Muscle layer of duodenum (tissue), 2 donors: ENCODE measurements around the gene BDH1.

ENCODE experiments used
- H3K27ac ChIP-seq: one replicate; pipeline ENCODE4 v1.7.0; 2013; ENCODE audit warnings: mild to moderate bottlenecking, low read length
- H3K27me3 ChIP-seq: one replicate; pipeline ENCODE4 v1.7.0; 2013; ENCODE audit warnings: low read depth, mild to moderate bottlenecking, control low read depth, low read length
- H3K36me3 ChIP-seq, 2 donors: one replicate each; pipeline ENCODE4 v1.7.0; 2013; ENCODE audit warnings: low read length in 2 of 2, control low read depth in 1 of 2, mild to moderate bottlenecking in 1 of 2; ENCODE audit not compliant: insufficient read depth in 2 of 2, control insufficient read depth in 1 of 2
- H3K4me1 ChIP-seq, 2 donors: one replicate each; pipeline ENCODE4 v1.7.0; 2013; ENCODE audit warnings: low read length in 2 of 2, mild to moderate bottlenecking in 2 of 2, control low read depth in 1 of 2, moderate library complexity in 1 of 2; ENCODE audit not compliant: insufficient read depth in 2 of 2, control insufficient read depth in 1 of 2
- H3K4me3 ChIP-seq, 2 donors: one replicate each; pipeline ENCODE4 v1.7.0; 2013; ENCODE audit warnings: low read length in 2 of 2, low read depth in 1 of 2, mild to moderate bottlenecking in 1 of 2
- H3K9me3 ChIP-seq, 2 donors: one replicate each; pipeline ENCODE4 v1.7.0; 2013; ENCODE audit warnings: low read length in 2 of 2, control low read depth in 1 of 2, mild to moderate bottlenecking in 1 of 2; ENCODE audit not compliant: control insufficient read depth in 1 of 2
- donor health status: healthy.

The BDH1 gene

DNA sequence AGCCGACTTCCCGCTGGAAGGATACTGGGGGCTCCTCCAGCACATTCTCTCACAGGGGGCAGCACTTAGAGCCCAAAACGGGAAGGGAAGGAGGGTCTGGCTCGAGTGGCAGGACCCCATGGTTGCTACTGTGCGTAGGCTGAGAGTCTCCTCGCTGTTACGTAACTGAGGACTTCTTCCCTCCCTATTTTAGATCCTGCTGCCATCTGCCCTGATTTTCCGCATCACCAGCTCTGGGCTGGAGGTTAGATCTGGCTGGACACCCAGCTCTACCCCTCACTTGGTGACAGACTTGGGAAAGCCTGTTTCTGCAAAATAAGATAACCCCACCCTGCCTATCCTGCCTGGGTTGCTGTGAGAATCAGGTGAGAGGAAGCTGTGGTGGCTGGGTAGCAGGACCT is 47.7 kb downstream of the BDH1 start:
- no peak overlapping the region for H3K4me3 ChIP-seq
- H3K27ac ChIP-seq, result no peak overlapping the region
- H3K27me3 ChIP-seq, result no peaks in the 10 kb centered on the region
- H3K9me3 ChIP-seq, result no peaks in the 10 kb centered on the region
- no peaks in the 10 kb centered on the region for H3K36me3 ChIP-seq
- H3K4me1 ChIP-seq, result peaks cover 0 to 7% of the 10 kb centered on the region in 2 donors

DNA sequence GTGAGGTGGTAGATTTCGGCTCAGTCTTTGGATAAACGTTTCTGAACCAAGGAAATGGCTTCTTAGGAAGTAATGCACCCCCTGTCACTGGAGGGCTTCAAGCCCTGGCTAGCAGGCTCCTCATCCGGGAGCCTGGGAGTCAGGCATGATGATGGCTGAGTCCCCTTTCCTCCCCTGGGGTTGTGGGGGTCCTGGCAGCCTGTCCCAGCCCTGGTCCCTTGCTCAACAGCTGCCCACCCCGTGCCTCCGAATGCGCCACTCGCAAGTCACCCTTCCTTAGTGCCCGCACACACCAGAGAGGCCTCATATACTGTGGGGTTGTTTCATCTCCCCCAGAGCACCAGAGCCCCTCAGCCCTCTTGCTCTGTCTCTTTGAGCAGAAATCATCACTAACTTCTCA is 48.2 kb downstream of the BDH1 start:
- no peak overlapping the region for H3K4me3 ChIP-seq
- no peak overlapping the region for H3K27ac ChIP-seq
- no peaks in the 10 kb centered on the region for H3K36me3 ChIP-seq
- H3K27me3 ChIP-seq, result no peaks in the 10 kb centered on the region
- peaks cover 0 to 7% of the 10 kb centered on the region in 2 donors for H3K4me1 ChIP-seq
- no peaks in the 10 kb centered on the region for H3K9me3 ChIP-seq

DNA sequence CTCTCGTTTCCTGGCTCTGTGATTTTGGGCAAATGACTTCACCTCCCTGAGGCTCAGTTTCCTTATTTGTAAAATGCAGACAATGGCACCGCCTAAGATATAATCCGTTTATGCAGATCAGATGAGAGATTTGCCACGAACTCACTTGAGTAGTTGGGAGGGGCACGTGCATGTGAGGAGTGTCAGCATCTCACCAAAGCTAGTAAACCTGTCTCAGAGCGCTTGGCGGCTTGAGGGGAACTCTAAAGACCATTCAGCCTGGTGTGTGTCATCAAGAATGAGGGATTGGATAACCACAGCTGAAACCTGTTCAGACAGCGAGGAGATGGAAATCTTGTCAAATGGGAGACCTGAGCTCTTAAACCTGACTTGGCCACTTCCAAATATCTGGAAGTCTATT is 48.7 kb downstream of the BDH1 start:
- H3K9me3 ChIP-seq, result no peaks in the 10 kb centered on the region
- H3K36me3 ChIP-seq, result no peaks in the 10 kb centered on the region
- H3K27me3 ChIP-seq, result no peaks in the 10 kb centered on the region
- no peak overlapping the region for H3K27ac ChIP-seq
- H3K4me3 ChIP-seq, result no peak overlapping the region
- peaks cover 0 to 7% of the 10 kb centered on the region in 2 donors for H3K4me1 ChIP-seq

DNA sequence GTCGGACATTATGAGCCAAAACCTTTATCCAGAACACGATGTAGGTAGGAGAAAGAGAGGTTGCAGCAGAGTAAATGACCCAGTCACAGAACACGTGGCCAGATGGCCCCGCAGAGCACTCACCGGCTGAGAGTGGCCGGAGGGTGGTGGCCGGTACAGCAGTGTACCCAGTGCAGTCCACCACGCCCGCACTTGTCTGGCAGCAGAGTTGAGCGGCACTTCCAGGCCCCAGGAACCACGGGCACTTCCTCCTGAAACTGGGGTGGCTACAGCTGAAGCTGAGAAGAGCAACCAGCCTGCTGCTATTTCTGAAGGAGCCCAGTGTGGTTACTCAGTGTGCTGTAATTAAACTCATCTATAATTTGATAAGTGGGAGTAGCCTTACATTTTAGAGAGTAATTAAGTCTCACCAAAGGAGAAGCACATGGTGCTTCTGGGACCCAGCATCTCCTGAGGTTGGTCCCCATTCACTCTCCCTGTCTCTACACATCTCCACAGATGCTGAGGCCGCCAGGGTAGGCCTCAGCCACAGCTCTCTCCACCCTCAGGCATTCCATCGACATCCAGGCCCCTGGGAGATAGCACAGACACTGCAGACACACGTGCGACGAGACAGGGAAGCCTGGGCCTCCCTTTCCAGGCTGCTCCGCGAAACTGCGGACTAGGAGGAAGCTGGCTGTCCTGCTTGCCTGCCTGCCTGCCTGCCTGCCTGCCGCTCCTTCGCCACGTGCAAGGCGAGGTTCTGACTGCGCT is 49.8 kb downstream of the BDH1 start:
- no peaks in the 10 kb centered on the region for H3K27me3 ChIP-seq
- peaks cover 0 to 4% of the 10 kb centered on the region in 2 donors for H3K9me3 ChIP-seq
- no peak overlapping the region for H3K27ac ChIP-seq
- no peak overlapping the region for H3K4me3 ChIP-seq
- peaks cover 3 to 7% of the 10 kb centered on the region in 2 donors for H3K4me1 ChIP-seq
- no peaks in the 10 kb centered on the region for H3K36me3 ChIP-seq

DNA sequence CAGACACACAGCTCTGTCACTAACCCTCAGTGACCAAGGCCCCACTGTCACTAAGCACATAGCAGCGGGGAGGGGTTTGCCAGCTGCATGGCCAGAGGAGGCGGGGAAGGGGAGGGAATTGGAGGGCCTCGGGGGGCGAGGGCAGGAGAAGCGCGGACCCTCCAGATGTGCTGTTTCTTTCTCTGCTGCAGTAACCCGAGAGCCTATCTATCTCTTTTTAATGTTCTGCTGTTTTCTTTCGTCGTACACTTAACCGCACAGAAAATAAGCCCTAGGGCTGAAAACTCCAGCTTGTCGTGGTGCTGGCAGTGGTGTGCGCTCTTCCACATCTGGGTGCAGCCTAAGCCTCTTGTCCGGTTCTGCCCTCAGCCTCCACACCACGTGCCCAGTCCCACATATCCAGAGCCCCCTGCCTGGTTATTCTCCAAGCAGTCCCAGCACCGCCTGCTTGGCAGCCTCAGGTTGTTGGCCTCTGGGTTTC is 51.1 kb downstream of the BDH1 start:
- H3K27ac ChIP-seq, result no peak overlapping the region

DNA sequence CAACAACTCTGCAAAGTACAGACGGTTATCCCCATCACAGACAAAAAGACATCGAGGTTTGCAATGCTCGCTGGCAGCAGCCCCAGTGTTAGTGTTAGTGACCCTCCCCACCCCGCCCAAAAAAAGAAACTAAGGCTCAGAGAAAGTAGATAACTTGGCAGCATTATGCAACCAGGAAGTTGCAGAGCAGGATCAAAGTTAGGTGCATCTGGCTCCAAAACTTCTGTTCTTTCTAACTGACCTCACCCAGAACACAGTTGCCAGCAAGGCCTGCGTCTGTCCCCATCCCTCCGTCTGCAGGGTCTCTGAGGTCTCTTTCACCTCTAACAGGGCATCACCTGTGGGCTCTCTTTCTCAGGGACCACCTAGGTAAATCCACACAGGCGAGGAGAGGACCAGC is 51.5 kb downstream of the BDH1 start:
- Histone ChIP-seq H3K27ac (no peak overlapping the region), H3K4me1 (peaks cover 0 to 3% of the 10 kb centered on the region in 2 donors), H3K27me3 (no peaks in the 10 kb centered on the region), H3K36me3 (no peaks in the 10 kb centered on the region), H3K4me3 (no peak overlapping the region), H3K9me3 (peaks cover 0 to 4% of the 10 kb centered on the region in 2 donors)

More for the DNA sequence above, 51.1 kb downstream of the BDH1 start:
- Histone ChIP-seq H3K4me3 (no peak overlapping the region), H3K9me3 (peaks cover 0 to 4% of the 10 kb centered on the region in 2 donors), H3K27me3 (no peaks in the 10 kb centered on the region), H3K36me3 (no peaks in the 10 kb centered on the region), H3K4me1 (peaks cover 3% of the 10 kb centered on the region in 2 donors)

DNA sequence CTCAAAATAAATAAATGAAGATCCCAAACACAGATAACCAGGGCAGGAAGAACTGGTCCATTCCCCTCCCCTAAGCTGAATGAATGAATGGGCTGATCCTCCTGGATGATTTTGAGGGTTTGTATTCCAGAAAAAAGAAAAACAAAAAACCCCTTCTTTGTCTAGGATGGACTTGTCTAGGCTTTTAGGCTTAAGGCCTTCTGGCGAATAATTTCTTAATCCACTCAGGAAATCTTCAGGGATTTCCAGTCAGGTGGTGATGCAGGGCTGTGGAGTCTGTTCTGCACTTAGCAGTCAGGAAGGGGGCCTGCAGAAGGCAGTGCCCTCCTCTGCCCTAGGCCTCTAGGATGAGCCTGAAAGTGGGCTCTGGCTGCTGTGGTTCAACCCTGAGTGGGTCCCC is 52.1 kb downstream of the BDH1 start:
- no peaks in the 10 kb centered on the region for H3K36me3 ChIP-seq
- peaks cover 0 to 4% of the 10 kb centered on the region in 2 donors for H3K9me3 ChIP-seq
- H3K4me1 ChIP-seq, result peaks cover 0 to 3% of the 10 kb centered on the region in 2 donors
- H3K27ac ChIP-seq, result no peak overlapping the region
- H3K27me3 ChIP-seq, result no peaks in the 10 kb centered on the region
- no peak overlapping the region for H3K4me3 ChIP-seq

DNA sequence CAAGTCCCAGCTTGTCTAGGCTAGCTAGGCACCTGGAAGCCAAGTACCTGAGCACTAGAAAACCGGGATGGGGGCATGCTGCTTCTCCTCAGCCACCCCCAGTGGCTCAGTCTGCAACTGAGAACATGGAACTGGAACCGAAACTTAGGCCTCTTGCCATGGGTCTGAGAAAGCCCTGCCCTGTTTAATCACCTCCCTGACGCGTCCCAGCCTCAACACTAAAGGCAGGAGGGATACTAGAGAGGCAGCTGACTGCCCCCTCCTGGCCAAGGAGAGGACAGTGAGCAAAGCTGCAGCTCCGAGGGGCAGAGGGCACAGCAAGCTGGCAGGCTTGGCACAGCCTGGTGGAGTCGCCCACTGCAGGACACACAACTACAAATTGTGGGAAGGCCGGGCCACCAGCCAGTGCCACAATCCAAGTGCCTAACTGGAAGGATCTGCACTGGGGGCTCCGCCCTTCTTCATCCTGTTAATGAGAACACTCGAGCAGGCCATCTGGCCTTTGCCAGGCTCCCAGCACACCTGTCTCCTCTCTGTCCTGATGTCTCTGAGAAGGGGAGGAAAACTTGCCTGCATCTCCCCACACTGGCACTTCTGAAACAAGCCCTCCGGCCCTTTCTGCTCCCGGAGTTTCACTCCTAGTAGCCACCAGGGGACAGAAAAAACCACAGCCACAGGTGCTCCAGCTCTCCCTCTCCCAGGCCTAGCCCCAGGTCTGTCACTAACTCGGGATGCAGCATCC is 53.7 kb downstream of the BDH1 start:
- Histone ChIP-seq H3K36me3 (no peaks in the 10 kb centered on the region), H3K27ac (no peak overlapping the region), H3K4me1 (peaks cover 0 to 3% of the 10 kb centered on the region in 2 donors), H3K27me3 (no peaks in the 10 kb centered on the region), H3K4me3 (no peak overlapping the region), H3K9me3 (peaks cover 0 to 4% of the 10 kb centered on the region in 2 donors)

DNA sequence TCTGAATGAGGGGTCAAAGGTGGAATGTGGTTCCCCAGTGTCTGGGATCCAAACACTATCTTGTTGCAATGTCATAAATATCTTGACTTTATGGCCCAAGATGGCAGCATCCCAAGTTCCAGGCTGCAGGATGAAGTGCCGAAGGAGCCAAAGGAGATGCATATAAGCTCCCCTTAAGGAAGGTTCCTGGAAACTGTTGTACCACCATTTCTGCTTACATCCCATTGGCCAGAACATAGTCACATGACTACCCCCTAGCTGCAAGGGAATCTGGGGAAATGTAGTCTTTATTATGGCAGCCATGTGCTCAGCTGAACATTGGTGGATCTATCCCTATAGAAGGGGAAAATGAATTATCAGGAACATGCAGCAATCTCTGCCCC is 54.3 kb downstream of the BDH1 start:
- H3K4me3 ChIP-seq, result no peak overlapping the region

DNA sequence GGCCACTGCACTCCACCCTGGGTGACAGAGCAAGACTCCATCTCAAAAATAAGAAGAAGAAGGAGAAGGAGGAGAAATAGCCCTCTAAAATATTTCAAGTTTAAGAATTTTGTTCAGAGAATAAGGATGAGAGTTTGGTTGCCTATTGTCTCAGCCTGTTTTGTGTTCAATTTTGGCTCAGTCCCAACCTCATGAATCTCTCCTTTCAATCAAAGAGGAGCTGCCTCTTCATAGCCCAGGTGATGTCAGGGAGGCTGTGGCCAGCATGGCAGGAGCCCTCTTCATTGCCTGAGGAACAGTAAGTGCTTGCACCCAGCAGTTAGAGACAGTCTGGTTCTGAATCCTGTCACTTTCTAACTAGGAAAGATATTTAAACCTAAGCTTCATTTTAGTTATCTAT is 55.0 kb downstream of the BDH1 start:
- no peak overlapping the region for H3K4me3 ChIP-seq
- H3K27me3 ChIP-seq, result no peaks in the 10 kb centered on the region
- peaks cover 0 to 3% of the 10 kb centered on the region in 2 donors for H3K4me1 ChIP-seq
- H3K36me3 ChIP-seq, result no peaks in the 10 kb centered on the region
- H3K9me3 ChIP-seq, result peaks cover 0 to 4% of the 10 kb centered on the region in 2 donors
- H3K27ac ChIP-seq, result no peak overlapping the region

More for the DNA sequence above, 54.3 kb downstream of the BDH1 start:
- Histone ChIP-seq H3K27me3 (no peaks in the 10 kb centered on the region), H3K9me3 (peaks cover 0 to 4% of the 10 kb centered on the region in 2 donors), H3K4me1 (peaks cover 0 to 3% of the 10 kb centered on the region in 2 donors), H3K27ac (no peak overlapping the region), H3K36me3 (no peaks in the 10 kb centered on the region)

DNA sequence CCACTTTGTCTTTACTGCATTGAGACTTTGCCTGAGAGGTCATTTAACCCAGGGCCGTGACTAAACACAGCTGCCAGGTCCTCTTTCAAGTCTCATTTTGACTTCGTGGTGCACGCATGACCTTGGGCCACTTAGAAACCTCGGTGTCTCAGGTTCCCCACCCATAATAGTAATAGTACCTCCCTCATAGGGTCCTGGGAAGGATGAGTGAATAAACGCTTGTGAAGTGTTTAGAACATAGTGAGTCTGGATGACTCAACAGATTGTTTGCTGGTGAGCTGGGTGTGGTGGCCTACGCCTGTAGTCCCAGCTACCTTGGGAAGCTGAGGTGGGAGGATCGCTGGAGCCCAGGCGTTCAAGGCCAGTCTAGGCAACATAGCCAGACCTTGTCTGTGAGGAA is 56.3 kb downstream of the BDH1 start:
- no peaks in the 10 kb centered on the region for H3K36me3 ChIP-seq
- no peak overlapping the region for H3K4me3 ChIP-seq
- H3K9me3 ChIP-seq, result peaks cover 0 to 4% of the 10 kb centered on the region in 2 donors
- peaks cover 0 to 3% of the 10 kb centered on the region in 2 donors for H3K4me1 ChIP-seq
- no peak overlapping the region for H3K27ac ChIP-seq
- no peaks in the 10 kb centered on the region for H3K27me3 ChIP-seq
